Mesenteric fat pad (tissue), 1 donor: ENCODE results near the gene PODXL2. TPM values are rescaled to one million over a fixed set of nuclear protein-coding genes. Genes with fewer than 3 reads are reported as not detected.

ENCODE experiments used
- DNase-seq: peaks from one replicate; pipeline ENCODE4 v3.0.0-alpha.2; 2020; ENCODE audit warnings: low spot score
- long read RNA-seq: library from polyadenylated mRNA; unstranded; transcript quantifications from one replicate; pipeline ENCODE4 v2.0.0, GENCODE V29; 2020
- total RNA-seq: library from RNA; stranded (reverse); fragmentation: NEBNext Ultra II Directional; extraction: Animal tissue kit (Norgen Biotek cat#: 25700); gene quantifications from one replicate; pipeline ENCODE4 v1.2.1, GENCODE V29; 2021
- donor health status: DM: yes; HTN: yes; CAD: no.

Gene PODXL2
- 2.5 TPM for total RNA-seq
- long read RNA-seq, partial matches to known transcripts, result 2 of 4 reads
- long read RNA-seq, other reads (novel, unspliced or antisense), result 2 of 4 reads

DNA sequence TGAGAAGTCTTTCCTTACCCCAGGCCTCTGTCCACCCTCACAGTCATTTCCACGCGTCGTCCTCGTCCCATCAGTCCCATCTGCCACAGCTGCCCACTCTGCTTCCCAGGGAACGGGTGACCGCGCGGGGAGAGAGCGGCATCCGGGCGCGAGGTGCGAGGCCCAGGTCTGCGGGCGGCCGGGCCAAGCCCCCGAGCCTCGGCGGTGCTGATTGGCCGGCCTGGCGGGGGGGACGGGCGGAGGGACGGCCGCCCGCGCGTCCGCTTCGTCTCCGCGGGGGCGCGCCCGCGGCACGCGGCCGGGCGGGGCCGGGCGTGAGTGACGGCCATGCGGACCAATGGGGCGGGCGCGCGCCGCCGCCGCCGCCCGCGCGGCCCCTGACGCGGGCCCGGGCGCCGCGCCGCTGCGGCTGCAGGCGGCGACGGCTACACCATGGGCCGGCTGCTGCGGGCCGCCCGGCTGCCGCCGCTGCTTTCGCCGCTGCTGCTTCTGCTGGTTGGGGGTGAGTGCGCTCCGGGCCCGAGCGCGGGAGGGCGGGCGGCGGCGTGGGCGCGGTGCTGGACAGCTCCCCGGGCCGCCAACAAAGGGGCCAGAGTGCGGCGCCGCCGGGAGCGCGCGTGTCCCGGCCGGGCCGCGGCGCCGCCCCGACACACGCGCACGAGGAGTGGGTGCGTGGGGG, at the start of gene PODXL2:
TSS of gene PODXL2 (plus strand) at position 398 of the 679 bp plus-strand sequence. CDS start at position 433, 35 bp downstream.
- DNase-seq, result no peak

DNA sequence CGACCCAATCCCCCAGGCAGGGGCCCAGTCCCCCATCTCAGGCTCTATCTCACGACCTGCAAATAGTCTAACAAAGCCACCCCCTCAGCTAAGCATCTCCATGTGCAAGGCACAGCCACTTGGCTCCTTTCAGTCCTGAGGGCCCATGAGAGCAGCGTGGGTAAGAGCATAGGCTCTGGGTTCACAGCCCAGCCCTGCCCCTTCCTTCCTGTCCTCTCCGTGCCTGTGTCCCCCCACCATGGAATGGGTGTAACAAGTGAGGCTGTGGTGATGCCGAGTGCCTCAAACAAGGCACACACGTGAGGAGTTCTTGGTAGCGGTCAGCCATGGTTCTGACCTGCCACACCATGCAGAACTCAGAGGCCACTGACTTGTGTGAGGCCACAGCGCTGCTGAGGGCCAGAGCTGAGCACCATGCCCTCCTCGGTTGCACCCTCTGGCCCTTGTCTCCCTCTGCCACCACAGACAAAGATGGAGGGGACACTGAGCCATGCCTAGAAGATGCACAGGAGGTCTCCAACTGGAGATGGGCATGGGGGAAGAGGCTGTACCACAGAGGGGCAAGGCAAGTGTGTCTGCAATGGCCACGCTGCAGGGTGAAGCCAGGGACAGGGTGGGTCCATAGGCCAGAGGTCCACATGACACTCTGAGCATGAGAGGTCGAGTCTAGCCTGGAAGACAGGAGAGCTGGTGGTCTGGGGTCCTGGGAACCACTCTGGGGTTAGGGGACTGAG, 48.5 kb upstream of the PODXL2 start:
- no peak for DNase-seq

- no peak for DNase-seq
Measured at GRCh38 chr3:127584734-127585133, 44.3 kb upstream of the PODXL2 start.

GRCh38 chr3:127585163-127585812, 43.7 kb upstream of the PODXL2 start:
- DNase-seq, result no peak

DNA sequence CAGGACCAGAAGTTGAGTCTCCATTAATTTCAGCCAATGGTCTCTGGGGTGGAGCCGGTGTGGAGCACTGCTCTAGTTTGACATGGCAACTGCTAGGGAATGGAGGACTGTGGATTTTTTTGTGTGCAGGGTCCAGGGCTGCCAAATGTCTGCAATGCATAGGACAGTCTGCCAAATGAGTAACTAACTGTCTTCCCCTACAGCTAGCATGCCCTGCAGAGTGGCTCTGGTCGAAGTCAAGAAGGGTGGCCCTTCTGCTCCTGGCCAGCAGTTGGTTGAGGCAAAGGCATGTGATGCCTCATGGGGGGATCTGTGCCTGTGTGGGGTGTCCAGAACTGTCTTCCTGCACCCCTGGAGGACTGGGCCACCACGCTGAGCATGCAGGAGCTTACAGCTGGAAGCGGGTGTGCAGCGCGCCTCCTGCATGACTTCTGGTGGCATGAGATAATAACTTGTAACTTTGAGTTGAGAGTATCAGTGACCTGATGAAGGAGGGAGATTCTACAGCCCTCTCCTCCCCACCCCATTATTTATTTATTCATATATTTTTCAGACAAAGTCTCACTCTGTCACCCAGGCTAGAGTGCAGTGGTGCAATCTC, 43.1 kb upstream of the PODXL2 start:
- DNase-seq, result no peak

DNA sequence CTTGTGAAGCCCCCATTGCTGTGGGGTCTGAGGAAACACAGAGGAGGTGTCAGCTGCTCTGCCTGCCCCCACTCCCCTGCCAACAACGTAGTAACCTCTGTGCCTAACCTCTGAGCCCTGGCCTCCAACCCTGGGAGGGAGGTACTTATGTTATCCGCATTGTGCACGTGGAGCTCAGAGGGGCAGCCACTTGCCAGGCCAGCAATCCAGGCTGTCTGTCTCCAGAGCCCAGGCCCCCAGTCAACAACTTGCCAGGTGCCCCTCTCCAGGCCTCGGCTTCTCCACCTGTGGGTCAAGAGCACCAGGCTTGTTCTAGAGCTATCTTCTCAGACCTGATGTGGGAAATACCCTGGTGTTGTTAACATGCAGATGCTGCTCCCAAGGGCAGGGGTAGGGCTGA, 41.1 kb upstream of the PODXL2 start:
- no peak for DNase-seq

GRCh38 chr3:127588806-127589577, 40.0 kb upstream of the PODXL2 start:
- DNase-seq, result no peak

DNA sequence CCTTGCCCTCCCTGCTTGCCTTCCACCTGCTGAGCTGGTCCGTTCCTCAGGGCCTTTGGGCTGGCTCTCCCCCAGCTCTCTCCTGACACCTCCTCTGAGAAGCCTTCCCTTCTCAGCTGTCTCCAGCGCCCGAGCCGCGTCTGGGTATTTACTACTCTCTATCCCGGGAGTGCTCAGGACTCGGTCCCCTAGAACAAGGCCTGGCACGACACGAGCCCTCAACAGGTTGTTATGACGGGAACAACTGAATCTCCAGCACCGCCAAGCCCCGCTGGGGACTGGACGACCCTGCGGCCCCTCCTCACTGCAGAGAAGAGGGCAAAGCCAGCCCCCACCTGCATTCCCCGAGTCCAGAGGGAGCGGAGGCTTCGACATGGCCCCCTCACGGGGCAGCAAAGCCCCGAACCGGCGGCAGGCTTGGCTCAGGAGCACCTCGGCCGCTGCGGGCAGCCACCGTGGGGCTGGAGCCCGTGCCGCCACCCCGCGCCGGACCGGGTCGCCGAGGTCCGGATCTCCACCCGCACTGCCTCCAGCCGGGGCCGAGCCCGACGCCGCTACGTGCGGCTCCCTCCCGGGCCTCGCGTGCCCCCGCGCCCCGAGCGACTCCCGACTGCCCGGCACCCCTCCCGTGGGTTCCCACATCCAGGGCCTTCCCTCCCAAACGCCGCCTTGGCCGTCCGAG, 39.2 kb upstream of the PODXL2 start:
- DNase-seq, result no peak

- no peak for DNase-seq
Measured at GRCh38 chr3:127590282-127590592, 38.7 kb upstream of the PODXL2 start.

- peak; percentile 93 for DNase-seq
Measured at GRCh38 chr3:127590593-127591465, 38.2 kb upstream of the PODXL2 start, which contains the start of gene TPRA1. Gene TPRA1, minus strand, starts transcription at chr3:127590733. Its CDS starts 10,587 bp downstream, at chr3:127580146.

GRCh38 chr3:127593178-127593577, 35.8 kb upstream of the PODXL2 start:
- no peak for DNase-seq

GRCh38 chr3:127595303-127595702, 33.7 kb upstream of the PODXL2 start:
- no peak for DNase-seq

DNA sequence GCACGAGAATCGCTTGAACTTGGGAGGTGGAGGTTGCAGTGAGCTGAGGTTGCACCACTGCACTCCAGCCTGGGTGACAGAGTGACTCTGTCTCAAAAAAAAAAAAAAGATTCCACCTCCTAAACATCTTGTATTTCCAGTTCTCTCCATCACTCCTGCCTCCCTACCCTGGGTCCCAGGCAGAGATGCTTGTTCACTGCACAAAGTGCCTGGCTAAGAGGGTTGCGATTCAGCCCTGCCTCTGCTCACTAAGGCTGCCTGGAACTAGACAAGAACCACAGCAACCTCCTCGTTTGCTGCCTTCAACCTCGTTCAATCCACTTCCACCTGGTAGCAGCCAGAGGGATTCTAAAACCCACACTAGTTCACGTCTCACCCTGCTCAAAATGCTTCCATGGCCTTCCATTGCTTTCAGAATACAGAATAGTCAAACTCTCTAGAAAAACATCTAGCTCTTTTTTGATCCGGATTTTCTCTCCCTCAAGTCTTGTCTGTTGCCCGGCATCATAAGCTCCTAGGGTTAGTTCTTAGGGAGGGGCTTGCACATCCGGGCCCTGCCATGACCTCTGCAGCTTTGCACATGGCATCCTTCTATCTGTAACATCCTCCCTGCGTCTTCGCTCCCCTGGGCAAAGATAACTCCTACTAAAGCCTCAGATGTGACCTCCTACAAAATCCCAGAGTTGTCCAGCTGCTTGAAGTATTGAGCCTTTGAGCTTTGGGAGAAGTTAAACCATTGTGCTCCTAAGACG, 31.8 kb upstream of the PODXL2 start:
- no peak for DNase-seq

DNA sequence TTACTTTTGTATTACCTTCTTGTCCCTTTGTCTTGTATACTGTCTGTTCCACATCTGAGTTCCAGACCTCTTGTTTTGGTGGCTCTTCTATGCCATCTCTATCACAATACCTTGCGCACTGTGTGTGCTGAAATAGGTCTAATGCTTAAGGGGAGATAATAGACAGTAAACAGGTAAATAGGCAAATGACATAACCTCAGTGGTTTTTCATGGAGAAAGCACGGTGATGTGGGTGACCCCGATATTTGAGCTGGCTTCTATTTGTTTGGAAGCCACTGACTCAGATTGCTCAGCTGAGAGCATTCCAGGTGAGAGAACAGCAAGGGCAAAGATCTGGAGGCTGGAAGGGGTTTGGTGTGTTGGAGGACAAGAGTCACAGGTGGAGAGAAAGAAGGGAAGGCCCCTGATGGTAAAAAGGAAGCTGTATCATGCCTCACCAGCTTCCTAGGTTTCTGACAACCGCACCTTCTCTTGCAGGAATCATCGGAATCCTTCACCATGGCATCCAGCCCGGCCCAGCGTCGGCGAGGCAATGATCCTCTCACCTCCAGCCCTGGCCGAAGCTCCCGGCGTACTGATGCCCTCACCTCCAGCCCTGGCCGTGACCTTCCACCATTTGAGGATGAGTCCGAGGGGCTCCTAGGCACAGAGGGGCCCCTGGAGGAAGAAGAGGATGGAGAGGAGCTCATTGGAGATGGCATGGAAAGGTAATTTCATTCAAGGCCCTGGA, 30.0 kb upstream of the PODXL2 start:
- DNase-seq, result no peak

GRCh38 chr3:127600749-127601456, 28.1 kb upstream of the PODXL2 start:
- DNase-seq, result no peak

- no peak for DNase-seq
Measured at GRCh38 chr3:127604035-127604434, 24.9 kb upstream of the PODXL2 start.

GRCh38 chr3:127604546-127605165, 24.3 kb upstream of the PODXL2 start:
- DNase-seq, result no peak
